IMR-90 (cell line): ENCODE measurements around the gene CD55. TPM values are rescaled to one million over a fixed set of nuclear protein-coding genes. Genes with fewer than 3 reads are reported as not detected.

Experiments
- ATAC-seq: fragments of 200-7000 bp; cut with Tn5 transposase; 2 replicates; pipeline ENCODE4 v1.9.1; 2020; ENCODE audit warnings: low read depth, mild to moderate bottlenecking, moderate library complexity
- BruUV-seq: library from RNA; stranded (reverse); fragments of 400-500 nt; replicated peaks from 2 replicates; lab custom pipeline; 2021; lab: Mats Ljungman, UMichigan
- CTCF ChIA-PET: fragments of 300-600 bp; formaldehyde crosslinking; extraction: SDS; loops from one replicate; lab custom pipeline; 2021; ENCODE audit warnings: antibody characterized with exemption; lab: Yijun Ruan, JAX
- POLR2A ChIA-PET: fragments of 300-600 bp; sonication (Branson Sonifier 250); formaldehyde crosslinking; loops from one replicate; lab custom pipeline; 2022; ENCODE audit warnings: antibody characterized with exemption; ENCODE audit not compliant: unreplicated experiment; lab: Charles Lee
- DNase-seq: peaks from one replicate; pipeline ENCODE4 v3.0.0; 2013
- H2AFZ ChIP-seq: replicated peaks from 2 replicates; pipeline ENCODE3; 2013; ENCODE audit warnings: low read length, mild to moderate bottlenecking; ENCODE audit not compliant: poor library complexity
- H2AK5ac ChIP-seq: 2 replicates; pipeline ENCODE4 v1.6.1; 2013; ENCODE audit warnings: low read depth, low read length, inconsistent platforms
- H2AK9ac ChIP-seq: replicated peaks from 2 replicates; pipeline ENCODE3; 2013; ENCODE audit warnings: mild to moderate bottlenecking, low read depth, low read length, moderate library complexity; ENCODE audit not compliant: poor library complexity
- H2BK120ac ChIP-seq: 2 replicates; pipeline ENCODE4 v1.6.1; 2013; ENCODE audit warnings: low read depth, low read length, inconsistent platforms
- H2BK15ac ChIP-seq: 3 replicates; pipeline ENCODE4 v1.6.1; 2013; ENCODE audit warnings: low read depth, low read length, inconsistent platforms
- H2BK20ac ChIP-seq: 2 replicates; pipeline ENCODE4 v1.6.1; 2013; ENCODE audit warnings: low read depth, mild to moderate bottlenecking, inconsistent platforms, low read length, moderate library complexity
- H2BK5ac ChIP-seq: 2 replicates; pipeline ENCODE4 v1.6.1; 2013; ENCODE audit warnings: mild to moderate bottlenecking, low read depth, low read length, inconsistent platforms; ENCODE audit not compliant: poor library complexity, severe bottlenecking
- H3K14ac ChIP-seq: replicated peaks from 2 replicates; pipeline ENCODE4 v1.6.1; 2013; ENCODE audit warnings: low read depth, low read length, inconsistent platforms
- H3K18ac ChIP-seq: 2 replicates; pipeline ENCODE4 v1.6.1; 2013; ENCODE audit warnings: low read depth, low read length, control low read depth
- H3K23ac ChIP-seq: 2 replicates; pipeline ENCODE4 v1.6.1; 2013; ENCODE audit warnings: low read depth, low read length, inconsistent platforms
- H3K27ac ChIP-seq: 2 replicates; pipeline ENCODE4 v1.5.1; 2013; ENCODE audit warnings: mild to moderate bottlenecking, control low read depth, low read length; ENCODE audit not compliant: insufficient read depth
- H3K27me3 ChIP-seq: 2 replicates; pipeline ENCODE4 v1.6.1; 2013; ENCODE audit warnings: low read length; ENCODE audit not compliant: control insufficient read depth, insufficient read depth
- H3K36me3 ChIP-seq: 2 replicates; pipeline ENCODE4 v1.6.1; 2013; ENCODE audit warnings: low read length, mixed read lengths; ENCODE audit not compliant: control insufficient read depth, insufficient read depth
- H3K4ac ChIP-seq: 2 replicates; pipeline ENCODE4 v1.6.1; 2013; ENCODE audit warnings: low read depth, low read length, inconsistent platforms
- H3K4me1 ChIP-seq: 2 replicates; pipeline ENCODE4 v1.6.1; 2013; ENCODE audit warnings: low read length, mixed read lengths; ENCODE audit not compliant: control insufficient read depth, insufficient read depth
- H3K4me2 ChIP-seq: 2 replicates; pipeline ENCODE4 v1.6.1; 2013; ENCODE audit warnings: low read depth, mild to moderate bottlenecking, control low read depth, low read length, moderate library complexity
- H3K4me3 ChIP-seq: 2 replicates; pipeline ENCODE4 v1.5.1; 2013; ENCODE audit warnings: low read depth, mild to moderate bottlenecking, control low read depth, low read length, moderate library complexity; ENCODE audit not compliant: insufficient read depth
- H3K56ac ChIP-seq: 2 replicates; pipeline ENCODE4 v1.6.1; 2013; ENCODE audit warnings: low read length, inconsistent platforms; ENCODE audit not compliant: insufficient read depth; ENCODE audit errors: extremely low read depth
- H3K79me1 ChIP-seq, 2 experiments: 2 replicates each; pipeline ENCODE4 v1.6.1; 2013; ENCODE audit warnings: low read length in 2 of 2, inconsistent platforms in 1 of 2, low read depth in 1 of 2
- H3K9ac ChIP-seq: 2 replicates; pipeline ENCODE4 v1.6.1; 2013; ENCODE audit warnings: low read depth, low read length, control low read depth
- H3K9me1 ChIP-seq: 2 replicates; pipeline ENCODE4 v1.6.1; 2013; ENCODE audit warnings: low read length, inconsistent platforms; ENCODE audit not compliant: insufficient read depth
- H3K9me3 ChIP-seq: 2 replicates; pipeline ENCODE4 v1.6.1; 2013; ENCODE audit warnings: low read length; ENCODE audit not compliant: control insufficient read depth, insufficient read depth
- H4K20me1 ChIP-seq: 2 replicates; pipeline ENCODE4 v1.6.1; 2013; ENCODE audit warnings: low read length, inconsistent platforms; ENCODE audit not compliant: insufficient read depth
- H4K5ac ChIP-seq: 2 replicates; pipeline ENCODE4 v1.6.1; 2013; ENCODE audit warnings: mild to moderate bottlenecking, low read depth, low read length, control low read depth
- H4K8ac ChIP-seq, 2 experiments: 2 replicates each; pipeline ENCODE4 v1.6.1; 2013; ENCODE audit warnings: low read depth in 2 of 2, low read length in 2 of 2, control low read depth in 1 of 2, inconsistent platforms in 1 of 2
- H4K91ac ChIP-seq: 2 replicates; pipeline ENCODE4 v1.6.1; 2013; ENCODE audit warnings: low read depth, low read length, inconsistent platforms; ENCODE audit not compliant: insufficient read depth
- BHLHE40 ChIP-seq: fragments of 150-350 bp; IDR thresholded peaks from 2 replicates; pipeline ENCODE4 v1.6.1; 2016; ENCODE audit warnings: mild to moderate bottlenecking, low read depth, low read length
- CEBPB ChIP-seq: IDR thresholded peaks from 2 replicates; pipeline ENCODE4 v1.6.1; 2012; ENCODE audit warnings: low read depth, low read length, improper control_type of control experiment
- CHD1 ChIP-seq: IDR thresholded peaks from 2 replicates; pipeline ENCODE4 v1.6.1; 2012; ENCODE audit warnings: low read depth, low read length, improper control_type of control experiment
- CTCF ChIP-seq: conservative IDR thresholded peaks from 2 replicates; pipeline ENCODE4 v1.5.1; 2012; ENCODE audit warnings: mild to moderate bottlenecking, low read depth, low read length, improper control_type of control experiment
- MAFK ChIP-seq: IDR thresholded peaks from 2 replicates; pipeline ENCODE4 v1.6.1; 2012; ENCODE audit warnings: low read depth, low read length, improper control_type of control experiment
- NFE2L2 ChIP-seq: fragments of 150-350 bp; IDR thresholded peaks from 2 replicates; pipeline ENCODE4 v1.6.1; 2016; ENCODE audit warnings: low read depth, mild to moderate bottlenecking, low read length
- POLR2A ChIP-seq: IDR thresholded peaks from 2 replicates; pipeline ENCODE4 v1.6.1; 2012; ENCODE audit warnings: mild to moderate bottlenecking, low read depth, low read length
- RAD21 ChIP-seq: IDR thresholded peaks from 2 replicates; pipeline ENCODE4 v1.6.1; 2012; ENCODE audit warnings: low read length, improper control_type of control experiment
- RCOR1 ChIP-seq: IDR thresholded peaks from 2 replicates; pipeline ENCODE4 v1.6.1; 2012; ENCODE audit warnings: mild to moderate bottlenecking, low read length, improper control_type of control experiment; ENCODE audit not compliant: insufficient replicate concordance
- RFX5 ChIP-seq: IDR thresholded peaks from 2 replicates; pipeline ENCODE4 v1.8.0; 2012; ENCODE audit warnings: low read depth, mild to moderate bottlenecking, low read length, moderate library complexity
- SMC3 ChIP-seq: fragments of 150-350 bp; IDR thresholded peaks from 2 replicates; pipeline ENCODE4 v1.6.1; 2016; ENCODE audit warnings: low read depth, mild to moderate bottlenecking, antibody characterized with exemption, low read length, moderate library complexity
- USF2 ChIP-seq: fragments of 150-350 bp; IDR thresholded peaks from 2 replicates; pipeline ENCODE4 v1.6.1; 2017; ENCODE audit warnings: mild to moderate bottlenecking, antibody characterized with exemption, low read length, low read depth
- dilution Hi-C: fragments of 300-500 bp; cut with HindIII; formaldehyde crosslinking; loops from one replicate; pipeline ENCODE4 v1.14.3; 2018; ENCODE audit warnings: low sequenced_read_pairs; ENCODE audit not compliant: unreplicated experiment
- in situ Hi-C: fragments of 300-500 bp; cut with MboI; formaldehyde crosslinking; loops from 3 replicates; pipeline ENCODE4 v1.14.3; 2019; ENCODE audit warnings: low sequenced_read_pairs, inconsistent platforms, mixed read lengths
- intact Hi-C: fragments of 100-400 bp; cut with micrococcal nuclease; formaldehyde crosslinking; loops from 2 replicates; pipeline ENCODE4 v1.10.0; 2022
- polyA plus RNA-seq, 3 experiments: library from polyadenylated mRNA; depleted of rRNA; stranded (reverse); fragments of >200 nt; gene quantifications; 2 replicates each; pipeline ENCODE4 v1.2.3, GENCODE V29; 2012; ENCODE audit warnings: low replicate concordance in 1 of 3
- total RNA-seq: library from RNA; depleted of rRNA; stranded (reverse); fragments of >200 nt; gene quantifications from 2 replicates; pipeline ENCODE4 v1.2.3, GENCODE V29; 2012

The CD55 gene
- total and polyA plus RNA-seq, 2 of the 4 experiments (the other 2 are of a cell fraction) = 6.6 to 11.5 TPM

- TF ChIP-seq POLR2A (no peak), CHD1 (no peak), NFE2L2 (no peak), MAFK (no peak), RAD21 (no peak), BHLHE40 (no peak), RFX5 (no peak), CEBPB (no peak), RCOR1 (no peak), SMC3 (no peak), CTCF (no peak), USF2 (no peak)
- no TSS peak for BruUV-seq
- H2BK5ac ChIP-seq = no peak overlapping the region
- no peak overlapping the region for H2BK120ac ChIP-seq
- intact Hi-C loops = loop anchor here (1.0 to 10.0 kb wide), 5 partner anchors 93 to 491 kb away; no protein-coding TSS in a partner anchor
- H2AFZ ChIP-seq = no peak overlapping the region
- H4K8ac ChIP-seq = no peak overlapping the region
- no peaks in the 10 kb centered on the region for H4K20me1 ChIP-seq
- H2AK5ac ChIP-seq = no peak overlapping the region
- ATAC-seq (no peak), DNase-seq (no peak)
- no peak overlapping the region for H4K5ac ChIP-seq
- ChIA-PET POLR2A (no interaction called here), CTCF (interaction anchor here (0.6 to 2.0 kb wide), 5 partner anchors 84 to 330 kb away, joined by 3 to 6 read pairs (median 3); partner anchors contain the start of gene CD55)
- H3K27me3 ChIP-seq = peaks cover 4% of the 10 kb centered on the region
- H4K91ac ChIP-seq = no peak overlapping the region
- no peak overlapping the region for H3K4ac ChIP-seq
- H3K27ac ChIP-seq = no peak overlapping the region
- no peaks in the 10 kb centered on the region for H3K9me1 ChIP-seq
- in situ Hi-C loops = loop anchor here (5.0 kb wide), 1 partner anchor 314 kb away; no protein-coding TSS in a partner anchor
- H3K9ac ChIP-seq = no peak overlapping the region
- H3K79me1 ChIP-seq = no peaks in the 10 kb centered on the region
- dilution Hi-C loops = no loop called here
- no peak overlapping the region for H3K23ac ChIP-seq
- no peak overlapping the region for H3K4me2 ChIP-seq
- no peaks in the 10 kb centered on the region for H3K4me1 ChIP-seq
- H3K56ac ChIP-seq = no peak overlapping the region
- H3K4me3 ChIP-seq = no peak overlapping the region
- no peaks in the 10 kb centered on the region for H3K9me3 ChIP-seq
- H3K14ac ChIP-seq = no peak overlapping the region
- no peak overlapping the region for H2AK9ac ChIP-seq
- no peak overlapping the region for H3K18ac ChIP-seq
- H2BK15ac ChIP-seq = no peak overlapping the region
- no peaks in the 10 kb centered on the region for H3K36me3 ChIP-seq
- H2BK20ac ChIP-seq = no peak overlapping the region
Observed at GRCh38 chr1:207405814-207406213, 84.3 kb downstream of the CD55 start.
